ENCODE results near the gene NCOA3.

DNA sequence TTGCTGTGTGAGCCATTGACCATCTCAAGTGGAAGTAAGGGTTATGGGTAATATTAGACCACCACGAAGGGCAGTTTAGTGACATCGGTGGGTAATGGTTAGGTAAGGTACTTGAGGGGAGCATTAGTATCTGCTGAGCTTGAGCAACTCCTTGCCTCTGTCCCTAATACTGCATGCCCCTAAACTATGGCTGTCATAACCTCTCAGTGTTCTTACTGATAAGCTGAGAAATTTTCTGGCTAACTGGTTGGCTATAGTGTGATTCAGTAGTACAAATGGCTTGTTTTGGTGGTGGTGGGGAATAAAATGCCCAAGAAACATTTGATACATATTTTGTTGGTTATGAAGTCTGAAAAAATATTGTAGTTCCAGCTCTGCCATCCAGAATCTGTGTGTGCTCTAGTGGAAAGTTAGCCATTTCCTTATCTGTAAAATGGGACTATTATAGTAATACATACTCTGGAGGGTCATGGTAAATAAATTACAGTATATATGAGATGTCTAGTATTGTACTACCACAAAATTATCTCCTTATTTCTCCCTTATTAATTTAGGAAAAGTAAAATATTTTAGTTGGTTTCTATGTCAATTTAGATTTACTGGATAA lies 113.1 kb downstream of the NCOA3 start:
- no peak for TF ChIP-seq TSHZ2 (CRISPR knock-in tag; IDR thresholded peaks at IDR 0.05)
- no peak for TF ChIP-seq SNAI2 (CRISPR knock-in tag; IDR thresholded peaks at IDR 0.05)
- no peak for TF ChIP-seq TOX (CRISPR knock-in tag; IDR thresholded peaks at IDR 0.05; ENCODE audit: borderline replicate concordance)
- no peak for TF ChIP-seq RARB (CRISPR knock-in tag; IDR thresholded peaks at IDR 0.05)
- TF ChIP-seq CSRNP3 (CRISPR knock-in tag; IDR thresholded peaks at IDR 0.05) = no peak
- TF ChIP-seq ZFP30 (CRISPR knock-in tag; IDR thresholded peaks at IDR 0.05) = no peak
- TF ChIP-seq ZFP3 (CRISPR knock-in tag; IDR thresholded peaks at IDR 0.05) = no peak
- no peak for TF ChIP-seq ZNF8 (CRISPR knock-in tag; IDR thresholded peaks at IDR 0.05)
- no peak for TF ChIP-seq ZC3H10 (CRISPR knock-in tag; IDR thresholded peaks at IDR 0.05)
- TF ChIP-seq, protein P1, sequence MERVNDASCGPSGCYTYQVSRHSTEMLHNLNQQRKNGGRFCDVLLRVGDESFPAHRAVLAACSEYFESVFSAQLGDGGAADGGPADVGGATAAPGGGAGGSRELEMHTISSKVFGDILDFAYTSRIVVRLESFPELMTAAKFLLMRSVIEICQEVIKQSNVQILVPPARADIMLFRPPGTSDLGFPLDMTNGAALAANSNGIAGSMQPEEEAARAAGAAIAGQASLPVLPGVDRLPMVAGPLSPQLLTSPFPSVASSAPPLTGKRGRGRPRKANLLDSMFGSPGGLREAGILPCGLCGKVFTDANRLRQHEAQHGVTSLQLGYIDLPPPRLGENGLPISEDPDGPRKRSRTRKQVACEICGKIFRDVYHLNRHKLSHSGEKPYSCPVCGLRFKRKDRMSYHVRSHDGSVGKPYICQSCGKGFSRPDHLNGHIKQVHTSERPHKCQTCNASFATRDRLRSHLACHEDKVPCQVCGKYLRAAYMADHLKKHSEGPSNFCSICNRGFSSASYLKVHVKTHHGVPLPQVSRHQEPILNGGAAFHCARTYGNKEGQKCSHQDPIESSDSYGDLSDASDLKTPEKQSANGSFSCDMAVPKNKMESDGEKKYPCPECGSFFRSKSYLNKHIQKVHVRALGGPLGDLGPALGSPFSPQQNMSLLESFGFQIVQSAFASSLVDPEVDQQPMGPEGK (CRISPR knock-in tag; IDR thresholded peaks at IDR 0.05; ENCODE audit: borderline replicate concordance) = no peak
- TF ChIP-seq GLIS3 (CRISPR knock-in tag; IDR thresholded peaks at IDR 0.05) = no peak
